Epithelial cell of prostate (primary cell): ENCODE data around the gene ZNF430.

ENCODE experiments used
- DNase-seq: peaks from one replicate; pipeline ENCODE4 v3.0.0-alpha.2; 2011; ENCODE audit warnings: low read depth, low spot score
- H3K27ac ChIP-seq: fragments of 450-650 bp; 2 replicates; pipeline ENCODE4 v1.5.1; 2017; ENCODE audit warnings: mild to moderate bottlenecking

The ZNF430 gene

DNA sequence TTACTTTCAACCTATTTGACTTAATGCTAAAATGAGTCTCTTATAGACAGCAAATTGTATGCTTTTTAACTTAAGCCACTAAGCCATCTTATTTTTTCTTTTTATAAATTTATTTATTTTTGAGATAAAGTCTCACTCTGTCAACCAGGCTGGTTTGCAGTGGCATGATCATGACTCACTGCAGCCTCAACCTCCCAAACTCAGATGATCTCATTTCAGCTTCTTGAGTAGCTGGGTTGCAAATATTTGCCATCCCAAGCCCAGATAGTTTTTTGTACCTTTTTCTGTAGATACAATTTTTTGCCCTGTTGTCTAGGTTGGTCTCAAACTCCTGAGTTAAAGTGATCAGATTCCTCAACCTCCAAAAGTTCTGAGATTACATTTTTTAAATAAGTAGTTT is 88.7 kb downstream of the ZNF430 start:
- DNase-seq: no peak
- no peak overlapping the region for H3K27ac ChIP-seq
